ENCODE measurements around the gene JMJD8. TPM values are rescaled to one million over a fixed set of nuclear protein-coding genes. Genes with fewer than 3 reads are reported as not detected.

Gene JMJD8
- total and polyA plus RNA-seq, 9 of the 15 experiments (the other 6 are each of a cell fraction or from before 2014, with no cell fraction given): 1.2 to 50.6 (median 29.3) TPM

GRCh38 chr16:642189-643049 is 41.7 kb downstream of the JMJD8 start (continued):
- TF ChIP-seq MECOM (CRISPR knock-in tag; IDR thresholded peaks at IDR 0.05) (no peak), LARP7 (IDR thresholded peaks at IDR 0.05) (no peak), NFATC3 (IDR thresholded peaks at IDR 0.05) (no peak), POLR2AphosphoS2 (IDR thresholded peaks at IDR 0.05; ENCODE audit: low read length) (no peak), HSF4 (CRISPR knock-in tag; IDR thresholded peaks at IDR 0.05; ENCODE audit: borderline replicate concordance) (no peak), NFRKB (IDR thresholded peaks at IDR 0.05; ENCODE audit: low read depth) (no peak), VEZF1 (CRISPR knock-in tag; IDR thresholded peaks at IDR 0.05) (peak; percentile 90), ARID3B (CRISPR knock-in tag; IDR thresholded peaks at IDR 0.05; ENCODE audit: borderline replicate concordance) (no peak), ESRRA (IDR thresholded peaks at IDR 0.05; ENCODE audit: borderline replicate concordance, low read depth) (peak; percentile 98), HES1 (IDR thresholded peaks at IDR 0.05; ENCODE audit: low read depth) (no peak), IRF1 (CRISPR knock-in tag; IDR thresholded peaks at IDR 0.05; ENCODE audit: borderline replicate concordance) (no peak), NUFIP1 (IDR thresholded peaks at IDR 0.05; ENCODE audit: partially characterized antibody) (no peak), KLF1 (tag; IDR thresholded peaks at IDR 0.05) (no peak), PRPF4 (IDR thresholded peaks at IDR 0.05; ENCODE audit: insufficient read depth, low read depth, low read length, poor library complexity, severe bottlenecking) (no peak), ZNF12 (CRISPR knock-in tag; IDR thresholded peaks at IDR 0.05) (no peak), HCFC1 (IDR thresholded peaks at IDR 0.05; ENCODE audit: low read depth, low read length) (no peak), FOXJ2 (tag; IDR thresholded peaks at IDR 0.05) (no peak), NR3C1 (CRISPR knock-in tag; IDR thresholded peaks at IDR 0.05) (no peak; the same call in 1 of the 2 replicates), ZNF512 (tag; IDR thresholded peaks at IDR 0.05) (no peak), ZNF143 (CRISPR knock-in tag; IDR thresholded peaks at IDR 0.05) (no peak), POU5F1 (IDR thresholded peaks at IDR 0.05; ENCODE audit: borderline replicate concordance, low read depth, low read length, partially characterized antibody) (no peak), GTF2B (IDR thresholded peaks at IDR 0.05; ENCODE audit: extremely low read depth, insufficient read length) (no peak)

Data from K562 (cell line).